K562 (cell line): Measurements from ENCODE around the gene MPND. TPM values are rescaled to one million over a fixed set of nuclear protein-coding genes. Genes with fewer than 3 reads are reported as not detected.

Source experiments
- CEBPB ChIP-seq: fragments of 450-650 bp; IDR thresholded peaks from 2 replicates; pipeline ENCODE4 v1.6.1; 2016; ENCODE audit warnings: missing genetic modification characterization, missing compliant biosample characterization
- CREM ChIP-seq: IDR thresholded peaks from 2 replicates; pipeline ENCODE4 v1.6.1; 2014; ENCODE audit warnings: antibody characterized with exemption, low read depth
- MEIS2 ChIP-seq: fragments of 450-650 bp; IDR thresholded peaks from 2 replicates; pipeline ENCODE4 v1.6.1; 2014; ENCODE audit warnings: mild to moderate bottlenecking; ENCODE audit not compliant: partially characterized antibody
- MGA ChIP-seq: fragments of 450-650 bp; IDR thresholded peaks from 2 replicates; pipeline ENCODE4 v1.6.1; 2016; ENCODE audit warnings: mild to moderate bottlenecking, moderate library complexity
- SMAD3 ChIP-seq: fragments of 450-650 bp; formaldehyde crosslinking; conservative IDR thresholded peaks from 2 replicates; pipeline ENCODE4 v1.4.0; 2020; ENCODE audit warnings: mild to moderate bottlenecking
- SMAD4 ChIP-seq: fragments of 250-450 bp; sonication (Bioruptor Pico); conservative IDR thresholded peaks from 2 replicates; pipeline ENCODE4 v1.8.0; 2021; ENCODE audit warnings: inconsistent platforms, mild to moderate bottlenecking, moderate library complexity
- SMARCB1 ChIP-seq: IDR thresholded peaks from 2 replicates; pipeline ENCODE4 v1.6.1; 2011; ENCODE audit warnings: improper control_type of control experiment, low read depth; ENCODE audit not compliant: insufficient read length
- SNRNP70 ChIP-seq: fragments of 200-400 bp; formaldehyde crosslinking; optimal IDR thresholded peaks from 2 replicates; pipeline ENCODE3; 2017; ENCODE audit warnings: low read depth, low read length
- SOX6 ChIP-seq: fragments of 450-650 bp; IDR thresholded peaks from 2 replicates; pipeline ENCODE4 v1.6.1; 2014; ENCODE audit warnings: mild to moderate bottlenecking
- SRSF3 ChIP-seq: fragments of 200-400 bp; formaldehyde crosslinking; IDR thresholded peaks from 2 replicates; pipeline ENCODE4 v1.6.1; 2016; ENCODE audit warnings: mild to moderate bottlenecking, low read length, moderate library complexity; ENCODE audit not compliant: insufficient read depth
- ZBTB12 ChIP-seq: fragments of 250-450 bp; sonication (Bioruptor Pico); IDR thresholded peaks from 2 replicates; pipeline ENCODE4 v1.4.0; 2020
- ZNF197 ChIP-seq: fragments of 200-800 bp; sonication (Bioruptor generic); IDR thresholded peaks from 2 replicates; pipeline ENCODE4 v1.6.1; 2016; ENCODE audit warnings: low read depth, missing genetic modification characterization, missing compliant biosample characterization
- ZNF280A ChIP-seq: fragments of 450-650 bp; IDR thresholded peaks from 2 replicates; pipeline ENCODE4 v1.6.1; 2018; ENCODE audit warnings: mild to moderate bottlenecking, low read depth; ENCODE audit not compliant: partially characterized antibody
- polyA plus RNA-seq, 8 experiments: library from polyadenylated mRNA; depleted of rRNA in 4 of 8; stranded (reverse) in 5 of 8; unstranded in 3 of 8; fragments of >200 nt; fragmentation: Nextera tagmentation in 2 of 8; fragmentation: Illumina TruSeq in 1 of 8; extraction: Ambion mirVana in 2 of 8; extraction: Trizol in 1 of 8; gene quantifications; 2 replicates each; pipeline versions ENCODE4 v1.2.1 to v1.2.3, GENCODE V29; 2011 to 2014; ENCODE audit warnings: inconsistent platforms in 1 of 8, missing spikeins in 1 of 8
- total RNA-seq, 7 experiments: library from RNA; depleted of rRNA in 6 of 7; stranded (reverse); fragments of >200 nt in 6 of 7; fragmentation: Illumina TruSeq in 2 of 7; extraction: Trizol in 2 of 7; gene quantifications; 2 replicates each; pipeline versions ENCODE4 v1.2.1 to v1.2.3, GENCODE V29; 2011 to 2021; ENCODE audit warnings: low replicate concordance in 1 of 7

MPND gene
- total and polyA plus RNA-seq, 9 of the 15 experiments (the other 6 are each of a cell fraction or from before 2014, with no cell fraction given): 0.25 to 14.0 (median 3.9) TPM

GRCh38 chr19:4375164-4376027 lies 32.0 kb downstream of the MPND start (continued):
- TF ChIP-seq CEBPB (tag): peak; percentile 95
- no peak for TF ChIP-seq ZNF280A
- TF ChIP-seq SMAD4: peak; percentile 78
- TF ChIP-seq ZNF197 (CRISPR knock-in tag): peak; percentile 79
- TF ChIP-seq SMARCB1: no peak
- TF ChIP-seq MGA: no peak; the same call in 1 of the 2 replicates
- TF ChIP-seq SOX6: peak; percentile 72
- TF ChIP-seq SRSF3: peak; percentile 78; the same call in 1 of the 2 replicates
- TF ChIP-seq SNRNP70: no peak
- peak; percentile 96 for TF ChIP-seq CREM
- TF ChIP-seq SMAD3 (CRISPR knock-in tag): no peak
- TF ChIP-seq MEIS2: peak; percentile 58
- peak; percentile 59; the same call in 1 of the 2 replicates for TF ChIP-seq ZBTB12 (CRISPR knock-in tag)
